Measurements from ENCODE around the gene RASA3. TPM values are rescaled to one million over a fixed set of nuclear protein-coding genes. Genes with fewer than 3 reads are reported as not detected.
A peak's percentile ranks its signal among the peaks of the same experiment; 100 is the strongest.

Gene RASA3
- total RNA-seq, 1 experiment from 2014 or later, result 10.0 TPM

GRCh38 chr13:113955235-113955634, 177.2 kb downstream of the RASA3 start:
- Histone ChIP-seq H3K9me2 (ENCODE audit: insufficient read depth) (no peaks in the 10 kb centered on the region), H3K27me3 (ENCODE audit: insufficient read depth, low read depth) (no peaks in the 10 kb centered on the region), H3K4me2 (no peak overlapping the region), H3K79me2 (ENCODE audit: low read depth) (no peaks in the 10 kb centered on the region), H4K20me1 (ENCODE audit: insufficient read depth) (no peaks in the 10 kb centered on the region), H2AFZ (no peak overlapping the region), H3K4me3 (no peak overlapping the region), H3K9me3 (ENCODE audit: insufficient read depth, low read depth) (peaks cover 12% of the 10 kb centered on the region; the same call in 1 of the 2 replicates), H3K4me1 (replicated peaks; ENCODE audit: insufficient read depth) (no peaks in the 10 kb centered on the region), H3F3A (ENCODE audit: insufficient read depth, low read depth) (0 out of 2 replicates have a peak, but pooled peaks cover 4% of the 10 kb centered on the region), H3K36me3 (ENCODE audit: low read depth) (no peaks in the 10 kb centered on the region), H3K27ac (no peak overlapping the region)
- intact Hi-C loops (cut with micrococcal nuclease; ENCODE audit: unreplicated experiment), result no loop called here
- BruUV-seq (replicated peaks), result no TSS peak
- no peak for TF ChIP-seq EZH2 (IDR thresholded peaks at IDR 0.05; ENCODE audit: low read depth)
- TF ChIP-seq CTCF (conservative IDR thresholded peaks at IDR 0.05), result no peak
- POLR2A ChIA-PET (ENCODE audit: unreplicated experiment), result no interaction called here
- no peak for DNase-seq
- CTCF ChIA-PET, result no interaction called here

- BruUV-seq (replicated peaks), result no TSS peak
- Histone ChIP-seq H4K20me1 (ENCODE audit: insufficient read depth) (no peaks in the 10 kb centered on the region), H2AFZ (no peak overlapping the region), H3K9me3 (ENCODE audit: insufficient read depth, low read depth) (peaks cover 4% of the 10 kb centered on the region; the same call in 1 of the 2 replicates), H3K9me2 (ENCODE audit: insufficient read depth) (no peaks in the 10 kb centered on the region), H3K36me3 (ENCODE audit: low read depth) (no peaks in the 10 kb centered on the region), H3K4me2 (no peak overlapping the region), H3K27ac (no peak overlapping the region), H3K79me2 (ENCODE audit: low read depth) (no peaks in the 10 kb centered on the region), H3F3A (ENCODE audit: insufficient read depth, low read depth) (0 out of 2 replicates have a peak, but pooled peaks cover 4% of the 10 kb centered on the region), H3K27me3 (ENCODE audit: insufficient read depth, low read depth) (no peaks in the 10 kb centered on the region), H3K4me1 (replicated peaks; ENCODE audit: insufficient read depth) (no peaks in the 10 kb centered on the region), H3K4me3 (no peak overlapping the region)
- TF ChIP-seq CTCF (conservative IDR thresholded peaks at IDR 0.05) (0 out of 2 replicates have a peak, but pooled peaks have one; percentile 28), EZH2 (IDR thresholded peaks at IDR 0.05; ENCODE audit: low read depth) (no peak)
- DNase-seq, result no peak
- ChIA-PET CTCF (no interaction called here), POLR2A (ENCODE audit: unreplicated experiment) (no interaction called here)
- intact Hi-C loops (cut with micrococcal nuclease; ENCODE audit: unreplicated experiment), result no loop called here
Measured at GRCh38 chr13:113954046-113954835, 178.2 kb downstream of the RASA3 start.

GRCh38 chr13:113953561-113953960, 178.9 kb downstream of the RASA3 start:
- intact Hi-C loops (cut with micrococcal nuclease; ENCODE audit: unreplicated experiment), result no loop called here

More at GRCh38 chr13:113953561-113953960, 178.9 kb downstream of the RASA3 start:
- Histone ChIP-seq H3K27me3 (ENCODE audit: insufficient read depth, low read depth) (no peaks in the 10 kb centered on the region), H3K4me2 (no peak overlapping the region), H3F3A (ENCODE audit: insufficient read depth, low read depth) (no peaks in the 10 kb centered on the region), H3K4me3 (no peak overlapping the region), H2AFZ (no peak overlapping the region), H3K4me1 (replicated peaks; ENCODE audit: insufficient read depth) (no peaks in the 10 kb centered on the region), H3K79me2 (ENCODE audit: low read depth) (no peaks in the 10 kb centered on the region), H3K36me3 (ENCODE audit: low read depth) (no peaks in the 10 kb centered on the region), H4K20me1 (ENCODE audit: insufficient read depth) (no peaks in the 10 kb centered on the region), H3K9me2 (ENCODE audit: insufficient read depth) (no peaks in the 10 kb centered on the region), H3K9me3 (ENCODE audit: insufficient read depth, low read depth) (no peaks in the 10 kb centered on the region), H3K27ac (no peak overlapping the region)
- no TSS peak for BruUV-seq (replicated peaks)
- no peak for TF ChIP-seq EZH2 (IDR thresholded peaks at IDR 0.05; ENCODE audit: low read depth)
- no peak for TF ChIP-seq CTCF (conservative IDR thresholded peaks at IDR 0.05)
- ChIA-PET CTCF (no interaction called here), POLR2A (ENCODE audit: unreplicated experiment) (interaction anchor here (0.6 kb wide), 1 partner anchor 66 kb away, joined by 18 read pairs; no protein-coding TSS in a partner anchor)
- DNase-seq, result no peak
